Fibroblast of lung (primary cell): Measurements from ENCODE around the gene SAMD3. TPM values are rescaled to one million over a fixed set of nuclear protein-coding genes. Genes with fewer than 3 reads are reported as not detected.

Source experiments
- DNase-seq, 2 donors: peaks; one replicate each; pipeline versions ENCODE4 v3.0.0 to v3.0.0-alpha.2; 2010; ENCODE audit warnings: low read depth in 2 of 2
- H2AFZ ChIP-seq: 2 replicates; pipeline ENCODE4 v1.5.1; 2012; ENCODE audit warnings: low read length, control low read depth, inconsistent platforms
- H3K27ac ChIP-seq: 2 replicates; pipeline ENCODE4 v1.5.1; 2011; ENCODE audit warnings: low read length, control low read depth; ENCODE audit not compliant: insufficient read depth
- H3K27me3 ChIP-seq: 2 replicates; pipeline ENCODE4 v1.5.1; 2011; ENCODE audit warnings: mild to moderate bottlenecking, low read length; ENCODE audit not compliant: control insufficient read depth, insufficient read depth
- H3K36me3 ChIP-seq: 2 replicates; pipeline ENCODE4 v1.5.1; 2011; ENCODE audit warnings: low read length; ENCODE audit not compliant: control insufficient read depth, insufficient read depth
- H3K4me1 ChIP-seq: 2 replicates; pipeline ENCODE4 v1.5.1; 2011; ENCODE audit warnings: low read length; ENCODE audit not compliant: control insufficient read depth, insufficient read depth; ENCODE audit errors: extremely low read depth
- H3K4me2 ChIP-seq: 2 replicates; pipeline ENCODE4 v1.5.1; 2011; ENCODE audit warnings: low read length, control low read depth; ENCODE audit not compliant: insufficient read depth; ENCODE audit errors: extremely low read depth
- H3K4me3 ChIP-seq, 4 experiments: fragments of 200-600 bp in 1 of 4; sonication (generic) in 1 of 4; replicated peaks in 1 of 4; 2 replicates each; pipeline ENCODE4 v1.5.1; 2011 to 2016; ENCODE audit warnings: low read length in 4 of 4, low read depth in 3 of 4, mild to moderate bottlenecking in 3 of 4, control low read depth in 2 of 4, inconsistent platforms in 1 of 4, mixed read lengths in 1 of 4; ENCODE audit not compliant: insufficient read depth in 1 of 4; ENCODE audit errors: control extremely low read depth in 1 of 4
- H3K79me2 ChIP-seq: 2 replicates; pipeline ENCODE4 v1.5.1; 2012; ENCODE audit warnings: mild to moderate bottlenecking, low read length, inconsistent platforms; ENCODE audit not compliant: control insufficient read depth, insufficient read depth
- H3K9ac ChIP-seq: 2 replicates; pipeline ENCODE4 v1.5.1; 2011; ENCODE audit warnings: mild to moderate bottlenecking, low read length, control low read depth; ENCODE audit not compliant: insufficient read depth
- H3K9me3 ChIP-seq: 2 replicates; pipeline ENCODE4 v1.5.1; 2012; ENCODE audit warnings: low read depth, low read length; ENCODE audit not compliant: control insufficient read depth, insufficient read depth
- H4K20me1 ChIP-seq: 2 replicates; pipeline ENCODE4 v1.5.1; 2011; ENCODE audit warnings: low read length; ENCODE audit not compliant: control insufficient read depth, insufficient read depth; ENCODE audit errors: extremely low read depth
- CTCF ChIP-seq, 2 donors: IDR thresholded peaks in 1 of 2; conservative IDR thresholded peaks in 1 of 2; 1 replicate in 1 of 2; 2 replicates in 1 of 2; pipeline ENCODE4 v1.5.1; 2011 to 2012; ENCODE audit warnings: low read length in 2 of 2, control low read depth in 1 of 2, inconsistent platforms in 1 of 2, low read depth in 1 of 2, mild to moderate bottlenecking in 1 of 2
- EZH2 ChIP-seq: IDR thresholded peaks from 2 replicates; pipeline ENCODE4 v1.5.1; 2012; ENCODE audit warnings: low read length, control low read depth, mild to moderate bottlenecking; ENCODE audit errors: missing control alignments
- polyA plus RNA-seq, 2 donors: library from polyadenylated mRNA; depleted of rRNA in 1 of 2; stranded (reverse) in 1 of 2; unstranded in 1 of 2; fragments of >200 nt; gene quantifications; 2 replicates each; pipeline ENCODE4 v1.2.1, GENCODE V29; 2011 to 2012; ENCODE audit warnings: missing spikeins in 1 of 2
- total RNA-seq: library from RNA; depleted of rRNA; stranded (reverse); fragments of >200 nt; gene quantifications from 2 replicates; pipeline ENCODE4 v1.2.1, GENCODE V29; 2014

SAMD3 gene
- total and polyA plus RNA-seq, 2 donors (not counting 1 experiment from before 2014, with no cell fraction given), result 1.5 to 2.8 TPM

- H3K9ac ChIP-seq, result no peak overlapping the region
- TF ChIP-seq CTCF (conservative IDR thresholded peaks at IDR 0.05 in 1 of 2, IDR thresholded peaks at IDR 0.05 in 1 of 2; ENCODE audit: low read depth in 1 of 2, low read length in 2 of 2) (no peak), EZH2 (no peak)
- no peaks in the 10 kb centered on the region for H3K27me3 ChIP-seq
- no peak overlapping the region for H3K4me2 ChIP-seq
- H3K4me3 ChIP-seq, result no peak overlapping the region
- H2AFZ ChIP-seq, result no peak overlapping the region
- H3K4me1 ChIP-seq, result no peaks in the 10 kb centered on the region
- H3K36me3 ChIP-seq, result no peaks in the 10 kb centered on the region
- no peak overlapping the region for H3K27ac ChIP-seq
- no peaks in the 10 kb centered on the region for H4K20me1 ChIP-seq
- no peaks in the 10 kb centered on the region for H3K79me2 ChIP-seq
- H3K9me3 ChIP-seq, result no peaks in the 10 kb centered on the region
- DNase-seq, result no peak
Observed at GRCh38 chr6:130188207-130188899, 34.4 kb downstream of the SAMD3 start.

- DNase-seq, result no peak
- Histone ChIP-seq H3K4me1 (no peaks in the 10 kb centered on the region), H3K4me3 (no peak overlapping the region), H3K79me2 (no peaks in the 10 kb centered on the region), H3K27ac (no peak overlapping the region), H3K9ac (no peak overlapping the region), H3K4me2 (no peak overlapping the region), H3K27me3 (no peaks in the 10 kb centered on the region), H3K36me3 (no peaks in the 10 kb centered on the region), H4K20me1 (no peaks in the 10 kb centered on the region), H3K9me3 (no peaks in the 10 kb centered on the region), H2AFZ (no peak overlapping the region)
- TF ChIP-seq EZH2 (no peak), CTCF (conservative IDR thresholded peaks at IDR 0.05 in 1 of 2, IDR thresholded peaks at IDR 0.05 in 1 of 2; ENCODE audit: low read depth in 1 of 2, low read length in 2 of 2) (no peak)
Observed at GRCh38 chr6:130187335-130188206, 35.2 kb downstream of the SAMD3 start.

GRCh38 chr6:130185658-130186057 lies 37.1 kb downstream of the SAMD3 start:
- H3K27ac ChIP-seq, result no peak overlapping the region
- no peaks in the 10 kb centered on the region for H3K36me3 ChIP-seq
- H3K4me3 ChIP-seq, result no peak overlapping the region
- no peak overlapping the region for H3K4me2 ChIP-seq
- H4K20me1 ChIP-seq, result no peaks in the 10 kb centered on the region
- no peaks in the 10 kb centered on the region for H3K79me2 ChIP-seq
- H3K27me3 ChIP-seq, result no peaks in the 10 kb centered on the region
- H2AFZ ChIP-seq, result no peak overlapping the region
- H3K9me3 ChIP-seq, result no peaks in the 10 kb centered on the region
- TF ChIP-seq EZH2, result no peak
- no peak for TF ChIP-seq CTCF (conservative IDR thresholded peaks at IDR 0.05 in 1 of 2, IDR thresholded peaks at IDR 0.05 in 1 of 2; ENCODE audit: low read depth in 1 of 2, low read length in 2 of 2)
- H3K9ac ChIP-seq, result no peak overlapping the region
- no peak for DNase-seq
- H3K4me1 ChIP-seq, result no peaks in the 10 kb centered on the region
